Measurements from ENCODE around the gene B3GALT6.

Gene B3GALT6

DNA sequence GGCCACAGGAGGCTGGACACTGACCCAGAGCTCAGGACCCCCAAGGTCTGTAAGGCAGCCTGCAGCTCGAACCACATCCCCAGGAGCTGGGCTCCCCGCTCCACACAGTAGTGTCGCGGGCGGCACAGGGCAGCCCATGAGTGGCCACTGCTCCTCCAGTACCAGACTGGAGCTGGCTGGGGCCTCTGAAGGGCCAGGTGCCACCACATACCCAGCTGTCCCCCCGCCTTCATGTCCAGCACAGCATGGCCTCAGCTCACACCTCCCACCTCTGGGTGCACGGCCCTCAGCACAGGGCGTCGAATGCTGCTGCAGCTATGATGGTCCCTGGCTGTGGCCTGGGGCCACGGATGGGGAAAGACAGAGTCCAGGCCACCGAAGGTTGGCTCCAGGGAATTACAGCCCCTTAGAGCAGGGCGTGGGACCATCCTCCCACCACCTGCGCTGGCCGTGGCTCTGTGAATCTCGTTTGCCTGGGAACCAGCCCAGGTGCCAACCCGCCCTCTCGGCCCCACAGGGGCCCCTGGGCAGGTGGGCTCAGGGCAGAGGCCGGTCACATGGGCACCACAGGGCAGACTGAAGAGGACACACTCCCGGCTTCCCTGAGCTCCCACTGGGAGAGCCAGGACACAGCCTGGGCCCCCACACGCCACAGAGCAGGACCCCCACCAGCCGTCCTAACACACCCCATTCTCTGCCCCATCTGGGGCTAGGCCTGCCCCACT, 16.0 kb upstream of the B3GALT6 start:
- no peak for DNase-seq (ENCODE audit: low spot score)

DNA sequence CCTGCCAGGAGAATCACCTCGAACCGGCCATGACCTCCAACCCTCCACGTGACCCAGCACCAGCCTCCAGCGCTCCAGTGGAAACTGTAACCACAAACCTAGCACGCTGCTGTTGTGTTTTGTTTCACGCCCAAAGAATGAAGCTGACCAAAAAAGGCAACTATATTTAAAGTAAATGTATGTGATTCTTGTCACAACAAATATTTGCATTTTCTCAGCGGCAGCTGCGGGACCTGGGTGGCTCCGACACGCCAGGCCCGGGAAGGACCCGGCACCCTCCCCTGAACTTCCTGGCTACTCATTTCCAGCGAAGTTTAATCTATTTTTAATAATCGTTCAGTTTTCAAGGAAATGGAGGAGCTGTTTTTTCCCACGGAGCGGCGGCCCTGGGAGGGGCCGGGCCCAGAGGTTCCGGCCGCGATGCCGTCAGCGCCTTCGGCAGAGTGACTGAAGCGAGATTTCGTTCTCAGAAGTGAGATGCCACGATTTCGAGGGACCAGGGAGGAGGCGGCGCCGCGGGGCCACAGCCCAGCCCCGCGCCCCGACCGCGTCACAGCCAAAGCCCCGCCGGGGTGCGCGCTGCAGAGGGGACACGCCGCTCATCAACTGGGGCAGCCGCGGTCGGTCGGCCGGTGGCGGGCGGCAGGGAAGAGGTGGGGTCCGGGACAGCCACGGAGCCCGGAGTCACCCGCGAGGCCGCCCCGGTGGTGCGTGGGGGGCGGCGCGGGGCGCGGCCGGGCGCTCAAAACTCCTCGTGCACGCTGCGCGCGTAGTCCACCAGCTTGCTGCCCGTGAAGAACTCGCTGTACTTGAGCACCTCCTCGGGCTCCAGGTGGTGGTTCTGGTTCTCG, 15.0 kb upstream of the B3GALT6 start:
- DNase-seq (ENCODE audit: low spot score) = no peak

DNA sequence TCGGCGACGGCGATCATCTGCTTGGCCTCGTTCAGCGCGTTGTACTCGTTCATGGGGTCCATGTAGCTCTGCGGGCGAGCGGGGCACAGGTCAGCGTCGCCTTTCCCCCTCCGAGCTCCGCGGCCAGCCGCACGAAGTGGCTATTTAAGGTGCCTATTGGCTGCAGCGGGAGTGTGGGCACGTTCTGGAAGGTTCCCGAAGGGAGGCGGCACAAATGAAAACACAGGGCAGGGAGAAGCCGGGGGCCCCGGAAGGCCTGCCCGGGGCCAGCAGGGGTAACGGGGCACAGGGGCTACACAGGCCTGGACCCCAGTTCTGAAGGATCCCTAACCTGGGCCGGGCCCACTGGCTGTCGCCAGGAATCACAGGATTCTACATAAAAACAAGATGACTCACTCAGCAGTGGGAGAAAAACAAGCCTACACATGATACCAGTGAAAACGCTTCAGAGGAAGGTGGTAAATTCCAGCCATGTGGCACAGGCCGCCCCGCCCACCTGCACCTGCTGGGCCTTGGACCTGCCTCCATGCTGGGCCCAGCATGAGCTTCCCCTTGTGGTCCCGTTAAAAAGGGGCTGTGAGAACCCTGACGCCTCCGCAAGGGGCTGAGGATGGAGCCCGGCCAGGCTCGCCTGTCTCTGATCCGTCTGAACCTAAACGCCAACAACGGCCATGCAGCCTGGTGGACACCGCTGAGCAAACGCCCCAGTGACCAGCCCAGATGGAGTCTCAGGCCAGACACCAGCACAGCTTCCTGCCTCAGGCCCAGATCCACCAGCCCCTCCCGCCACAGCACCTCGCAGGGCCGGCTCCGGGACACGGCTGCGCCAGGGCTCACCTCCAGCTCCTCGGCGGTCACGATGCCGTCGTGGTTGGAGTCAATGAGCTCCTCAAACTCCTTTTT, 14.2 kb upstream of the B3GALT6 start:
- no peak for DNase-seq (ENCODE audit: low spot score)

DNA sequence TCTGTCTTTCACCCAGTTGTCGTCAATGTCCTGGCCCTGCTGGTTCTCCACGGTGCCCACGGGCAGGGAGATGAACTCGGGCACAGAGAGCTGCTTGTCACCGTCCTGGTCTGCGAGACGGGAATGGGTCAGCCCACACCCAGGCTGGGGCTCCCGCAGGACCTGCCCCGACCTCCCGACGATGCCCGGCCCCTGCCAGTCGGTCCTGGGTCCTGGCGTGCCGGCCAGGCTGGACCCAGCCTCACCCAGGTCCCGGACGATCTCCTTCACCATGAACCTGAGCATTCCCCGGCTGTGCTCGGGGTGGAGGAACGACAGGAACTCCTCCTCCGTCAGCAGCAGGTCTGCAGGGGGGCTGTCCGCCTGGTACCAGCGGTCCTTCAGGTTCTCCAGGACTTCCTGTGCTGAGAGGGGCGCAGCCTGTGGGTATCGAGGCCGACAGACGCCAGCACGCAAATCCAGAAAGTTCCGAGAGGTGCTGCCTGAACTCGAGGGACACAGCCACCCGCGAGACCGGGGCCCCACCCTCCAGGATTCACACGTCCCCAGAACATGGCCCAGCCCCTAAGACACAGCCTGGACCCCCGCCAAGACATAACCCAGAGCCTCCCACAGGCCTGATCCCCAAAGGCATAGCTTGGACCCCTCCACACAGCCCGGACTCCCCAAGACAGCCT, 13.4 kb upstream of the B3GALT6 start:
- DNase-seq (ENCODE audit: low spot score) = no peak

GRCh38 chr1:1219341-1219740, 12.7 kb upstream of the B3GALT6 start:
- DNase-seq (ENCODE audit: low spot score) = no peak

DNA sequence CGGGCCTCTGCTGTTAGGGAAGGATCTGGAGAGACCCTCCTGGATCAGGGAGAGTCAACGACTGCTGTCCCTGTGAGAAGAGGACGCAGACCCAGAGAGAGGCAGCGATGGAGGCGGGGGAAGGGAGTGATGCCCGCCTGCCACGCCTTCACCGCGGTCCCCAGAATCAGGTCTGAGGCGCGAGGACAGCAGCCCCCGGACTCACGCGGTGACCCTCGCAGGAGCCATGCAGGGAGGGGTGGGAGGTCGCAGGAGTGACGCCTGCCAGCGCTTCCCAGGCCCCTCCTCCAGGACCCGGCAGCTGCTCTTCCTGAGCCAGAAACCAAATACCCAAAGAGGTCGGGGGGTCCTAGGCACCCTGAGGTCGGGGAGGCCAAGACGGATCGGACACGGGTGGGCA, 11.8 kb upstream of the B3GALT6 start:
- no peak for DNase-seq (ENCODE audit: low spot score)

GRCh38 chr1:1221887-1222574, 10.0 kb upstream of the B3GALT6 start:
- no peak for DNase-seq (ENCODE audit: low spot score)

- DNase-seq (ENCODE audit: low spot score) = no peak
Observed at GRCh38 chr1:1222575-1223225, 9.3 kb upstream of the B3GALT6 start.

GRCh38 chr1:1223321-1223720, 8.7 kb upstream of the B3GALT6 start:
- no peak for DNase-seq (ENCODE audit: low spot score)

GRCh38 chr1:1223891-1224290, 8.1 kb upstream of the B3GALT6 start:
- DNase-seq (ENCODE audit: low spot score) = no peak

DNA sequence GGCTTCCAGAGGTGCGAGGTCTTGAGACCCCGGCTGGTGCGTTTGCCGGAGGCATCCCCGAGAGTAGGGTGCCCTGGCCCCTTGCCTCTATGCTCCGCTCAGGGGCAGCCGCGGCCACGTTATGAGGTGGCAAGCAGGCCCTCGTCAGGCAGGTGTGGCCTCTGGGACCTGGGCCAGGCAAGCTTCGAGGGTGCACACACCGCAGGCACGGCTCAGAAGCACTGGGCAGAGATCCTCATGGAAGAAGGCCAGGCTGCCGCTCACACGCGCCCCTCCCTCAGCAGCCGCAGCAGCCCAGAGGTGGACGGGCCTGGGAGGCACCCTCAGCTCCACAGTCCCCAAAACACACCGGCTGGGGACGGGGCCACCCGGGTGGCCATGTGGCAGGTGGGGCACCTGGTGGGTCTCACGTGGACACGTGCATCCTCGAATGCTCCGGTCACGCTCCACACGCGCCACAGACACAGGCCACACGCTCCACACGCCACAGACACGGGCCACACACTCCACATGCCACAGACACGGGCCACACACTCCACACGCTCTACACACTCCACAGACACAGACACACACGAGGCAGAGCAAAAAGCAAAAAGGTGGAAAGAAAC, 6.7 kb upstream of the B3GALT6 start:
- DNase-seq (ENCODE audit: low spot score) = no peak

- DNase-seq (ENCODE audit: low spot score) = no peak
Observed at GRCh38 chr1:1225913-1226312, 6.1 kb upstream of the B3GALT6 start.

DNA sequence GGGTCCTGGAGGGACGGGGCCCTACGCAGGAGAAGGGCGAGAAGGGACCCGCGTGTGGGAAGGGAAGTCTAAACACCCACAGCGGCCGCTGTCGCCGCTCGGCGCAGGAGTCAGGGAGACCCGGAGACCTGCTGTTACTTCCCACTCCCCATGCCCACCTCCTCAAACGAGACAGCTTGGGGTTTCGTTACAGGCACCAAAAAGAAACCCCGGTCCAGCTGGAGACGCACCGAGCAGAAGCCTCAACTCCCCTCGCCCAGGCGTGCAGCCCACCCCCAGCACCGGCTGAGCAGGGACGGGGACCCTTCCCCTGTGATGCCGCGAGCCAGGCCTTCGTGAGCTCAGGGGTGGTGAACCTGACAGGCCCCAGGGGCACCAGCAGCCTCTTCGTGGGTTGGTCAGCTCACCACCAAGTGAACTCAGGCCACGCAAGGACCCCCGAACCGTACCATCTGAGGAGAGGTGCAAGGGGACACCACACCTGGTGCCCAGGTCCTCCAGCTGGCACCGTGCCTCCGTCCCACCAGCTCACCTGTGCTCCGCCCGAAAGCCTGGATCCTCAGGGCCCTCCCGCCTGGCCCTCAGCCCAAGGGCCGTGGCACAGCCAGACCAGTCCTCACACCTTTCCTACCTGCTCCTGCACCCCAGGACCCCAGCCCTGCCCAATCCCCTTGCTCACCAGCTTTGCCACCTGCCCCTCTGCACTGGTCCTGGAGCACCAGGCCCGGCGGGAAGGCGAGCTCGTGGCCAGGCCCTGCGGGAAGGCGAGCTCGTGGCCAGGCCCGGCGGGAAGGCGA, 5.3 kb upstream of the B3GALT6 start:
- no peak for DNase-seq (ENCODE audit: low spot score)

GRCh38 chr1:1227386-1227785, 4.7 kb upstream of the B3GALT6 start:
- DNase-seq (ENCODE audit: low spot score) = no peak

DNA sequence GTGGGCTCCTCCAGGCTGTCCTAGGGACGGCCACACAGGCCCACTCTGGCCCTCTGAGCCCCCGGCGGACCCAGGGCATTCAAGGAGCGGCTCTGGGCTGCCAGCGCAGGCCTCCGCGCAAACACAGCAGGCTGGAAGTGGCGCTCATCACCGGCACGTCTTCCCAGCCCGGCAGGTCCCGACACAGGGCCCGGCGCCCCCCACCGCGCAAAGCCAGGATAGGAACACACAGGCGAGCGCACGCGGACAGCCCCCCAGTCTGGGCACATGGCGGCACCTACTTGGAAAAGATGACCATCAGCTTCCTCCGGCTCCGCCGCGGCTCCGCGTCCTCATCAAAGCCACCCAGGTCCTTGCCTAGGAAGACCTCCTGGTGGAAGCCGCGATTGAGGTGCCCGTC, 3.9 kb upstream of the B3GALT6 start:
- no peak for DNase-seq (ENCODE audit: low spot score)

DNA sequence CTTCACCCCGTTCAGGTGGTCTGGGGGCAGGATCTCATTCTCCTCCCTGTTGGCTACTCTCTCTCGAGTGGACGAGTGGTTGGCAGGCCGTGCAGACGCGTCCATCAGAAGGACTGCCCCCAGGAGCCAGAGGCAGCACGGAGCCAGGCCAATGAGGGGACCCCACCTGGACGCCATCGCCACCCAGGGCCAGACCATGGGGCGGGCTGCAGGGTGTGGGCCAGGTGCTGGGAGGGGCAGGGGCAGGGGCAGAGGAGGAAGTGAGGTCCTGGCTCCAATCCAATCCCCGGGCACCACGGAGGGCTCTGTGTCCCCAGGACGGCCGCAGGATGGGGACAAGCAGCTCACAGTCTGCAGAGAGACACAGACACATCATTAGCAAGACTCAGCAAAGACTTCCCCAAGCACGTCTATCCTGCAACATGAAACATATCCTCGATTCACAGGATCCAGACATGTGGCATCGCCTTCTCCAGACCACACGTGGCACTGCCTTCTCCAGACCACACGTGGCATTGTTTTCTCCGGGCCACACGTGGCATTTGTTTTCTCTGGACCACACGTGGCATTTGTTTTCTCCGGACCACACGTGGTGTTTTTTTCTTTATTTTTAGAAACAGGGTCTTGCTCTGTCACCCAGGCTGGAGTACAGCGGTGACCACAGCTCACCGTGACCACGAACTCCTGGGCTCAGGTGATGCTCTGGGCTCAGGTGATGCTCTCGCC, 3.3 kb upstream of the B3GALT6 start:
- no peak for DNase-seq (ENCODE audit: low spot score)

GRCh38 chr1:1229770-1230169, 2.3 kb upstream of the B3GALT6 start:
- no peak for DNase-seq (ENCODE audit: low spot score)

DNA sequence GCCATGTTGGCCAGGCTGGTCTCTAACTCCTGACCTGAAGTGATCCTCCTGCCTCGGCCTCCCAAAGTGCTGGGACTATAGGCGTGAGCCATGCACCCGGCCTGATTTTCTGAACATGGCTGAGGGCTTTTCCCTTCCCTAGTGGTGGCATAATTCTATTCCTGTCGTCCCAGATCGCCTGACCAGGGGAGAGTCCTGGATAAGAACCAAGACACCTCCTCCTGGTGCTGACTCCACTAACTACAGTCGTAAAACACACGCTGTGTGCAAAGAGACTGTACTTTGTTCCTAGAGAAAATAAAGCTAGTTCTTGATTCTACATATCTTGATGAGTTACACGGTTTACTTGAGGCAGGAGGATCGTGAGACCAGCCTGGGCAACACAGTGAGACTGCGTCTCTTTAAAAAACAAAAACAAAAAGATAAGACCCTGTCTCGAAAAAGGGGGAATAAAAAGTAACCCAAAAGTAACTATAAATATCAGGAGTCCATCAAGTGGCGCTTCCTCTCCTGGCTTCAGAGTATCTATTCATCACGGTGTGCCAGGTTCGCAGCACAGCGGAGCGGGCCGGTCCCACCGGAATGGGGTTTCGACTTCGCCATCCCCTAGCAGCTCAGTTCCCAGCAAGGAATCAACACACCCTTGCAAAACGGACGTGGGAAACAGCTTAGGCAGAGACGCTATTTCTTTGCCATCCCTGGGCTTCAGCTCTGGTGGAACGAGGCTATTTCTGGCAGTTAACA, 1.2 kb upstream of the B3GALT6 start:
- DNase-seq (ENCODE audit: low spot score) = peak; percentile 86

Data from GM03348 (cell line).